Neuronal stem cell (in vitro differentiated cells): Measurements from ENCODE around the gene CACNA1A. TPM values are rescaled to one million over a fixed set of nuclear protein-coding genes. Genes with fewer than 3 reads are reported as not detected.

Experiments
- DNase-seq: peaks from one replicate; pipeline ENCODE4 v3.0.0-alpha.2; 2013; ENCODE audit warnings: low spot score
- H2AFZ ChIP-seq: one replicate; pipeline ENCODE4 v1.6.1; 2013; ENCODE audit warnings: mild to moderate bottlenecking, low read length, inconsistent platforms
- H2AK5ac ChIP-seq: 2 replicates; pipeline ENCODE4 v1.6.1; 2013; ENCODE audit warnings: low read depth, mild to moderate bottlenecking, inconsistent platforms, low read length, moderate library complexity, mixed read lengths
- H2BK120ac ChIP-seq: 2 replicates; pipeline ENCODE4 v1.6.1; 2013; ENCODE audit warnings: low read depth, mild to moderate bottlenecking, inconsistent platforms, low read length, moderate library complexity, mixed read lengths
- H2BK12ac ChIP-seq: one replicate; pipeline ENCODE4 v1.6.1; 2013; ENCODE audit warnings: low read length, inconsistent platforms
- H2BK15ac ChIP-seq: 2 replicates; pipeline ENCODE4 v1.6.1; 2013; ENCODE audit warnings: mild to moderate bottlenecking, low read length, inconsistent platforms, mixed read lengths
- H2BK5ac ChIP-seq: one replicate; pipeline ENCODE4 v1.6.1; 2013; ENCODE audit warnings: inconsistent platforms, mild to moderate bottlenecking, low read length, moderate library complexity
- H3K14ac ChIP-seq: one replicate; pipeline ENCODE4 v1.6.1; 2013; ENCODE audit warnings: low read length, inconsistent platforms
- H3K18ac ChIP-seq: 2 replicates; pipeline ENCODE4 v1.6.1; 2013; ENCODE audit warnings: low read length, inconsistent platforms
- H3K23ac ChIP-seq: 2 replicates; pipeline ENCODE4 v1.6.1; 2013; ENCODE audit warnings: low read depth, mild to moderate bottlenecking, mixed read lengths, low read length, inconsistent platforms; ENCODE audit not compliant: poor library complexity
- H3K27ac ChIP-seq: replicated peaks from 3 replicates; pipeline ENCODE4 v1.5.1; 2013; ENCODE audit warnings: low read length, inconsistent platforms
- H3K27me3 ChIP-seq, 3 experiments: 2 replicates each; pipeline ENCODE4 v1.6.1; 2013; ENCODE audit warnings: low read length in 3 of 3, mild to moderate bottlenecking in 2 of 3, inconsistent platforms in 1 of 3, low read depth in 1 of 3, mixed read lengths in 1 of 3, moderate library complexity in 1 of 3; ENCODE audit not compliant: control insufficient read depth in 3 of 3, insufficient read depth in 3 of 3
- H3K36me3 ChIP-seq, 2 donors: replicated peaks in 1 of 2; 2 replicates each; pipeline ENCODE4 v1.6.1; 2013; ENCODE audit warnings: low read length in 2 of 2; ENCODE audit not compliant: control insufficient read depth in 2 of 2, insufficient read depth in 2 of 2
- H3K4ac ChIP-seq: 2 replicates; pipeline ENCODE4 v1.6.1; 2013; ENCODE audit warnings: inconsistent platforms, mild to moderate bottlenecking, low read length, moderate library complexity
- H3K4me1 ChIP-seq, 2 donors: 1 replicate in 1 of 2; 2 replicates in 1 of 2; pipeline ENCODE4 v1.6.1; 2013; ENCODE audit warnings: low read length in 2 of 2, low read depth in 1 of 2; ENCODE audit not compliant: control insufficient read depth in 2 of 2, insufficient read depth in 1 of 2
- H3K4me2 ChIP-seq: one replicate; pipeline ENCODE4 v1.6.1; 2013; ENCODE audit warnings: mild to moderate bottlenecking, low read length, inconsistent platforms; ENCODE audit not compliant: insufficient read depth, poor library complexity, severe bottlenecking
- H3K4me3 ChIP-seq, 2 donors: 2 replicates each; pipeline ENCODE4 v1.5.1; 2013; ENCODE audit warnings: low read length in 2 of 2, mild to moderate bottlenecking in 2 of 2, inconsistent platforms in 1 of 2, moderate library complexity in 1 of 2
- H3K79me1 ChIP-seq: one replicate; pipeline ENCODE4 v1.6.1; 2013; ENCODE audit warnings: low read depth, mild to moderate bottlenecking, inconsistent platforms, low read length, moderate library complexity
- H3K9ac ChIP-seq: one replicate; pipeline ENCODE4 v1.6.1; 2013; ENCODE audit warnings: mild to moderate bottlenecking, low read depth, low read length, inconsistent platforms; ENCODE audit not compliant: poor library complexity
- H3K9me3 ChIP-seq, 2 donors: replicated peaks in 1 of 2; 2 replicates each; pipeline versions ENCODE3 to v1.6.1; 2013; ENCODE audit warnings: low read length in 2 of 2, mild to moderate bottlenecking in 2 of 2, inconsistent platforms in 1 of 2, low read depth in 1 of 2, mixed read lengths in 1 of 2, moderate library complexity in 1 of 2; ENCODE audit not compliant: control insufficient read depth in 2 of 2, insufficient read depth in 1 of 2
- H4K8ac ChIP-seq: one replicate; pipeline ENCODE4 v1.6.1; 2013; ENCODE audit warnings: low read depth, mild to moderate bottlenecking, inconsistent platforms, low read length, moderate library complexity
- H4K91ac ChIP-seq: one replicate; pipeline ENCODE4 v1.6.1; 2013; ENCODE audit warnings: low read length, low read depth, mild to moderate bottlenecking, inconsistent platforms; ENCODE audit not compliant: poor library complexity
- WGBS, 2 donors: extraction: QIAGEN DNeasy Blood & Tissue Kit; methylation state at CpG; one replicate each; pipeline ENCODE4 v1.1.7; 2013; ENCODE audit warnings: missing lambda C conversion rate in 2 of 2, mixed read lengths in 1 of 2; ENCODE audit not compliant: insufficient read length in 2 of 2, insufficient replicate concordance in 1 of 2; ENCODE audit errors: extremely low coverage in 2 of 2; 5-methylcytosine and 5-hydroxymethylcytosine counted together
- polyA plus RNA-seq, 2 experiments: library from polyadenylated mRNA; stranded (reverse); fragments of 200-250 nt; gene quantifications; one replicate each; pipeline ENCODE4 v1.2.3, GENCODE V29; 2013

Gene CACNA1A
- polyA plus RNA-seq (2013, experiment 1 of 2), result 14.3 TPM
- 14.7 TPM for polyA plus RNA-seq (2013, experiment 2 of 2)

- H2AFZ ChIP-seq, result peak within 1 kb of the TSS; percentile 98
- H3K18ac ChIP-seq, result peak within 1 kb of the TSS; percentile 99
- peak within 1 kb of the TSS; percentile 49 for H2BK120ac ChIP-seq
- peak within 1 kb of the TSS; percentile 77 for H4K91ac ChIP-seq
- no peak within 1 kb of the TSS for H3K4ac ChIP-seq
- peaks cover 0 to 11% of the 10 kb centered on the region in 2 donors for H3K4me1 ChIP-seq
- H3K4me2 ChIP-seq, result peak within 1 kb of the TSS; percentile 78
- H3K9me3 ChIP-seq, result no peaks in the 10 kb centered on the region
- peaks cover 0 to 66% (median 2%) of the 10 kb centered on the region in 3 experiments for H3K27me3 ChIP-seq
- peak within 1 kb of the TSS; percentile 38 for H2BK15ac ChIP-seq
- no CpG with 5 or more reads among the region's 21 CpGs for WGBS, 2 donors
- peak within 1 kb of the TSS; percentile 90 for H3K9ac ChIP-seq
- peak within 1 kb of the TSS; percentile 70 for H3K27ac ChIP-seq
- peak within 1 kb of the TSS; percentile 75 for H2BK5ac ChIP-seq
- peak within 1 kb of the TSS; percentile 24 for H2BK12ac ChIP-seq
- H3K23ac ChIP-seq, result peak within 1 kb of the TSS; percentile 77
- H4K8ac ChIP-seq, result no peak within 1 kb of the TSS
- H3K4me3 ChIP-seq, result peak within 1 kb of the TSS; percentile 38 to 85
- H3K14ac ChIP-seq, result peak within 1 kb of the TSS; percentile 25
- peaks cover 0 to 3% of the 10 kb centered on the region in 2 donors for H3K36me3 ChIP-seq
- peak; percentile 43 for DNase-seq
- peaks cover 1% of the 10 kb centered on the region for H3K79me1 ChIP-seq
- H2AK5ac ChIP-seq, result peak within 1 kb of the TSS; percentile 99
Measured at GRCh38 chr19:13506471-13506820, at the start of gene CACNA1A. CACNA1A (minus strand) TSS chr19:13506479; CDS start chr19:13506224, 255 bp downstream.

- Histone ChIP-seq H2AK5ac (no peak overlapping the region), H3K4me1 (peaks cover 0 to 5% of the 10 kb centered on the region in 2 donors), H3K36me3 (no peaks in the 10 kb centered on the region), H3K18ac (no peak overlapping the region), H2BK12ac (no peak overlapping the region), H3K9me3 (no peaks in the 10 kb centered on the region), H3K14ac (no peak overlapping the region), H4K8ac (no peak overlapping the region), H3K23ac (no peak overlapping the region), H3K4ac (no peak overlapping the region), H3K27me3 (no peaks in the 10 kb centered on the region), H2BK15ac (no peak overlapping the region), H3K4me2 (no peak overlapping the region), H2BK5ac (no peak overlapping the region), H3K27ac (no peak overlapping the region), H3K4me3 (no peak overlapping the region), H2AFZ (no peak overlapping the region), H2BK120ac (no peak overlapping the region), H3K79me1 (no peaks in the 10 kb centered on the region), H4K91ac (no peak overlapping the region), H3K9ac (no peak overlapping the region)
- no CpG with 5 or more reads among the region's 10 CpGs for WGBS, 2 donors
- DNase-seq, result no peak
Measured at GRCh38 chr19:13554506-13555240, 48.4 kb upstream of the CACNA1A start.

- no peak overlapping the region for H2BK15ac ChIP-seq
Measured at GRCh38 chr19:13553880-13554400, 47.7 kb upstream of the CACNA1A start.

GRCh38 chr19:13548131-13548530 is 41.9 kb upstream of the CACNA1A start:
- H2AK5ac ChIP-seq, result no peak overlapping the region
- H2AFZ ChIP-seq, result no peak overlapping the region
- no peaks in the 10 kb centered on the region for H3K36me3 ChIP-seq
- H3K14ac ChIP-seq, result no peak overlapping the region
- no peak for DNase-seq
- no peaks in the 10 kb centered on the region for H3K79me1 ChIP-seq
- no peak overlapping the region for H4K91ac ChIP-seq
- H2BK5ac ChIP-seq, result no peak overlapping the region
- no peak overlapping the region for H3K4me3 ChIP-seq
- no peak overlapping the region for H2BK15ac ChIP-seq
- H3K4me1 ChIP-seq, result no peaks in the 10 kb centered on the region
- H3K9me3 ChIP-seq, result no peaks in the 10 kb centered on the region
- no peak overlapping the region for H3K9ac ChIP-seq
- no peak overlapping the region for H3K4ac ChIP-seq
- H4K8ac ChIP-seq, result no peak overlapping the region
- no peak overlapping the region for H3K4me2 ChIP-seq
- no peak overlapping the region for H2BK12ac ChIP-seq
- H3K27ac ChIP-seq, result no peak overlapping the region
- no peak overlapping the region for H2BK120ac ChIP-seq
- no peaks in the 10 kb centered on the region for H3K27me3 ChIP-seq
- no peak overlapping the region for H3K18ac ChIP-seq
- H3K23ac ChIP-seq, result no peak overlapping the region
- WGBS, 2 donors, result no CpG with 5 or more reads among the region's 3 CpGs

More at GRCh38 chr19:13553880-13554400, 47.7 kb upstream of the CACNA1A start:
- H3K4me2 ChIP-seq, result no peak overlapping the region
- no peak overlapping the region for H3K27ac ChIP-seq
- H2BK12ac ChIP-seq, result no peak overlapping the region
- H3K27me3 ChIP-seq, result no peaks in the 10 kb centered on the region
- H3K9ac ChIP-seq, result no peak overlapping the region
- no peak overlapping the region for H2AK5ac ChIP-seq
- no peak overlapping the region for H3K23ac ChIP-seq
- H3K9me3 ChIP-seq, result no peaks in the 10 kb centered on the region
- no peak overlapping the region for H2AFZ ChIP-seq
- no peak overlapping the region for H4K91ac ChIP-seq
- H3K18ac ChIP-seq, result no peak overlapping the region
- no peak overlapping the region for H2BK5ac ChIP-seq
- H3K4ac ChIP-seq, result no peak overlapping the region
- H3K14ac ChIP-seq, result no peak overlapping the region
- H3K79me1 ChIP-seq, result no peaks in the 10 kb centered on the region
- no peak overlapping the region for H2BK120ac ChIP-seq
- no peak overlapping the region for H4K8ac ChIP-seq
- DNase-seq, result no peak
- WGBS, 2 donors, result no CpG with 5 or more reads among the region's 2 CpGs
- H3K4me1 ChIP-seq, result peaks cover 0 to 5% of the 10 kb centered on the region in 2 donors
- H3K4me3 ChIP-seq, result no peak overlapping the region
- H3K36me3 ChIP-seq, result no peaks in the 10 kb centered on the region
